Activated CD4-positive, alpha-beta T cell treated with anti-CD3 and anti-CD28 coated beads, Interleukin-2, amount 50 U/mL, for 4 hours (primary cell): ENCODE data around the gene MCTP2.

Source experiments
- DNase-seq, 2 experiments: peaks; one replicate each; pipeline ENCODE4 v3.0.0-alpha.2; 2020

The MCTP2 gene

GRCh38 chr15:94230883-94231722 lies at the start of gene MCTP2:
Gene MCTP2 (plus strand): TSS chr15:94231561. CDS start chr15:94298266, 66,705 bp downstream.
- peak; percentile 67 to 74 for DNase-seq

GRCh38 chr15:94182883-94183282 lies 48.5 kb upstream of the MCTP2 start:
- no peak for DNase-seq

GRCh38 chr15:94185547-94186236 lies 45.7 kb upstream of the MCTP2 start:
- no peak for DNase-seq

- DNase-seq, result no peak
These were observed 44.5 kb upstream of the MCTP2 start for GRCh38 chr15:94186770-94187331.

- DNase-seq, result no peak
These were observed 37.5 kb upstream of the MCTP2 start for GRCh38 chr15:94193906-94194305.

- no peak for DNase-seq
These were observed 34.8 kb upstream of the MCTP2 start for GRCh38 chr15:94196531-94196930.

- DNase-seq, result no peak
These were observed 32.7 kb upstream of the MCTP2 start for GRCh38 chr15:94198633-94199032.

GRCh38 chr15:94199725-94200124 lies 31.6 kb upstream of the MCTP2 start:
- no peak for DNase-seq

- no peak for DNase-seq
These were observed 28.1 kb upstream of the MCTP2 start for GRCh38 chr15:94203306-94203705.

- DNase-seq, result no peak
These were observed 26.0 kb upstream of the MCTP2 start for GRCh38 chr15:94205366-94205765.

- DNase-seq, result no peak
These were observed 24.7 kb upstream of the MCTP2 start for GRCh38 chr15:94206463-94207167.

- no peak for DNase-seq
These were observed 19.1 kb upstream of the MCTP2 start for GRCh38 chr15:94212291-94212690.

GRCh38 chr15:94225616-94226015 lies 5.7 kb upstream of the MCTP2 start:
- no peak for DNase-seq

GRCh38 chr15:94228611-94229010 lies 2.8 kb upstream of the MCTP2 start:
- DNase-seq, result no peak

GRCh38 chr15:94229591-94230369 lies 1.6 kb upstream of the MCTP2 start:
- DNase-seq, result peak; percentile 19 to 29

- no peak for DNase-seq
These were observed 904 bp upstream of the MCTP2 start for GRCh38 chr15:94230431-94230882.

- no peak for DNase-seq
These were observed 535 bp downstream of the MCTP2 start for GRCh38 chr15:94231723-94232468.

- DNase-seq, result no peak
These were observed 2.1 kb downstream of the MCTP2 start for GRCh38 chr15:94233441-94233840.

- DNase-seq, result no peak
These were observed 2.9 kb downstream of the MCTP2 start for GRCh38 chr15:94234300-94234699.

GRCh38 chr15:94235041-94235440 lies 3.7 kb downstream of the MCTP2 start:
- DNase-seq, result no peak

- DNase-seq, result no peak
These were observed 4.3 kb downstream of the MCTP2 start for GRCh38 chr15:94235646-94236045.

- DNase-seq, result no peak
These were observed 5.2 kb downstream of the MCTP2 start for GRCh38 chr15:94236608-94237007.
